22Rv1 (cell line): ENCODE data around the gene KCNK4.

ENCODE experiments used
- CTCF ChIP-seq: fragments of 450-650 bp; IDR thresholded peaks from 2 replicates; pipeline ENCODE4 v1.5.1; 2017; ENCODE audit warnings: mild to moderate bottlenecking
- ZFX ChIP-seq: fragments of 450-650 bp; IDR thresholded peaks from 2 replicates; pipeline ENCODE4 v1.6.1; 2017; ENCODE audit warnings: antibody characterized with exemption, borderline replicate concordance

GRCh38 chr11:64283092-64283491, 8.0 kb upstream of the KCNK4 start:
- no peak for TF ChIP-seq CTCF
- TF ChIP-seq ZFX: no peak
